DND-41 (cell line): Measurements from ENCODE around the gene UNC45B.

ENCODE experiments used
- EZH2 ChIP-seq: IDR thresholded peaks from 3 replicates; pipeline ENCODE4 v1.6.1; 2012; ENCODE audit warnings: borderline replicate concordance, low read depth, mild to moderate bottlenecking, moderate library complexity, low read length, inconsistent platforms; ENCODE audit not compliant: severe bottlenecking
- TF ChIP-seq, protein P1 (sequence below): IDR thresholded peaks from 2 replicates; pipeline ENCODE4 v1.5.1; 2012; ENCODE audit warnings: borderline replicate concordance, low read length, moderate library complexity, mild to moderate bottlenecking; ENCODE audit not compliant: poor library complexity, severe bottlenecking; ENCODE audit errors: extremely low read depth

DNA sequence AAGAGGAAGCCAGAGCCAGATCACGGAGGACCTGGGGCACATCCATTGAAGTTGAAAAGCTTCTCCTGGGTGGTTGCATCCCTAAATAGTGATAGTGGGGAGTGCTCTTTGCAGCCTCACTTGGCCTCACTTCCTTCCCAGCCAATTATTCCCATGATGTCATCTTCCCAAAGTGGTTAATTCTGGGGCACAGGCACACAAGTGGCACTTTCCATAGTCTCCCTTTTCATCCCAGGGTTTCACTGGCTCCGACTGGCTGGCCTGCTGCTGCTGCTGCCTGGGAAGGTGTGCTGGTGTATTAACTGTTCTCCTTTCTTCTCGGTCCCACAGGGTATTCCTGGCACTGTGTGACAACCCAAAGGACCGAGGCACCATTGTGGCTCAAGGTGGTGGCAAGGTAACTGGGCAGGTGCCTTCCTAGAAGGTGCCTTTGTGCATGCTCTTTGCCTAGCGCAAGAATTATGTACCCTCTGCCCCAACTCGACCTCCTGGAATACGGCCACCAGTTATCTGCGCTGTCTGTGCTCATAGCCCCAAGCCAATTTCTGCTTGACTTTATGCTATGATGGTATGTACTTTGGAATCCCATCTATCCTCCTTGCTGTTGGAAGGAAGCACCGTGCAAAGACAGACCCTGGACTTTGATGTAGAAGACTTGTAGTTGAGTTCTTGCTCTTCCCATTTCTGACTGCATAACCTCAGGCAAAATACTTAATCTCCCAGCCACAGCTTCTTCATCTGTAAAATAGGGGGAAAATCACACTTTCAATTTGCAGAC lies 28.2 kb downstream of the UNC45B start:
- TF ChIP-seq, protein P1, sequence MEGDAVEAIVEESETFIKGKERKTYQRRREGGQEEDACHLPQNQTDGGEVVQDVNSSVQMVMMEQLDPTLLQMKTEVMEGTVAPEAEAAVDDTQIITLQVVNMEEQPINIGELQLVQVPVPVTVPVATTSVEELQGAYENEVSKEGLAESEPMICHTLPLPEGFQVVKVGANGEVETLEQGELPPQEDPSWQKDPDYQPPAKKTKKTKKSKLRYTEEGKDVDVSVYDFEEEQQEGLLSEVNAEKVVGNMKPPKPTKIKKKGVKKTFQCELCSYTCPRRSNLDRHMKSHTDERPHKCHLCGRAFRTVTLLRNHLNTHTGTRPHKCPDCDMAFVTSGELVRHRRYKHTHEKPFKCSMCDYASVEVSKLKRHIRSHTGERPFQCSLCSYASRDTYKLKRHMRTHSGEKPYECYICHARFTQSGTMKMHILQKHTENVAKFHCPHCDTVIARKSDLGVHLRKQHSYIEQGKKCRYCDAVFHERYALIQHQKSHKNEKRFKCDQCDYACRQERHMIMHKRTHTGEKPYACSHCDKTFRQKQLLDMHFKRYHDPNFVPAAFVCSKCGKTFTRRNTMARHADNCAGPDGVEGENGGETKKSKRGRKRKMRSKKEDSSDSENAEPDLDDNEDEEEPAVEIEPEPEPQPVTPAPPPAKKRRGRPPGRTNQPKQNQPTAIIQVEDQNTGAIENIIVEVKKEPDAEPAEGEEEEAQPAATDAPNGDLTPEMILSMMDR = no peak
- TF ChIP-seq EZH2 = no peak
